ENCODE measurements around the gene GSTM1.

DNA sequence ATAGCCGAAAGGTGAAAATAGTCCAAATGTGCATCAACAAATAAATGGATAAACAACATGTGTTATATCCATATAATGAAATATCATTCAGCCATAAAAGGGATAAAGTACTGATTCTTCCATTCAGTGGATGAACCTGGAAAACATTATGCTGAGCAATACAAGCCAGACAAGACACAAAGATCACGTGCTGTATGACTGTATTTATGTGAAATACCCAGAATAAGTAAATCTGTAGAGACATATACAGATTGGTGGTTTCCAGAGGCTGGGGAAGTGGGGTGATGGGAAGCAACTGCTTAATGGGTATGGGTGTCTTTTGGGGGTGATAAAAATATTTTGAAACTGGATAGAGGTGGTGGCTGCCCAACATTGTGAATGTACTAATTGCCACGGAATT, 45.0 kb upstream of the GSTM1 start:
- TF ChIP-seq CTCF (IDR thresholded peaks at IDR 0.05), result no peak
- no peak for TF ChIP-seq POLR2A (IDR thresholded peaks at IDR 0.05)

Data from body of pancreas (tissue), 4 donors.